NCI-H128 (cell line): ENCODE data around the gene IL3RA.
"Not testable (repeated sequence)": the region's sequence is repeated elsewhere in the genome, so short reads cannot be mapped to it uniquely, and the experiment has no call there.

Source experiments
- DNase-seq: peaks from one replicate; lab custom pipeline; 2025; ENCODE audit not compliant: unreplicated experiment; lab: John Stamatoyannopoulos, UW

Gene IL3RA

GRCh38 chrX:1397441-1398270, 61.1 kb downstream of the IL3RA start:
- no peak for DNase-seq

- no peak for DNase-seq
These were observed 62.1 kb downstream of the IL3RA start for GRCh38 chrX:1398431-1399340.

- no peak for DNase-seq
These were observed 63.5 kb downstream of the IL3RA start for GRCh38 chrX:1400049-1400448.

- no peak for DNase-seq
These were observed 64.3 kb downstream of the IL3RA start for GRCh38 chrX:1400742-1401471.

GRCh38 chrX:1401611-1402430, 65.2 kb downstream of the IL3RA start:
- no peak for DNase-seq

GRCh38 chrX:1403228-1403627, 66.6 kb downstream of the IL3RA start:
- no peak for DNase-seq

GRCh38 chrX:1403867-1404266, 67.3 kb downstream of the IL3RA start:
- not testable (repeated sequence) for DNase-seq

- not testable (repeated sequence) for DNase-seq
These were observed 69.2 kb downstream of the IL3RA start for GRCh38 chrX:1405769-1406168.

- no peak for DNase-seq
These were observed 70.5 kb downstream of the IL3RA start for GRCh38 chrX:1407035-1407434.

- no peak for DNase-seq
These were observed 74.7 kb downstream of the IL3RA start for GRCh38 chrX:1411326-1411725.

- no peak for DNase-seq
These were observed 76.1 kb downstream of the IL3RA start for GRCh38 chrX:1412551-1413161.

- DNase-seq: no peak
These were observed 79.8 kb downstream of the IL3RA start for GRCh38 chrX:1416327-1416784.

GRCh38 chrX:1416965-1417760, 80.6 kb downstream of the IL3RA start:
- DNase-seq: no peak

- DNase-seq: no peak
These were observed 81.6 kb downstream of the IL3RA start for GRCh38 chrX:1417921-1418771.

- DNase-seq: no peak
These were observed 82.4 kb downstream of the IL3RA start for GRCh38 chrX:1418901-1419544.

GRCh38 chrX:1419545-1420355, 83.2 kb downstream of the IL3RA start:
- DNase-seq: no peak

- no peak for DNase-seq
These were observed 83.8 kb downstream of the IL3RA start for GRCh38 chrX:1420371-1420770.
